Measurements from ENCODE around the gene FMO2.

FMO2 gene

DNA sequence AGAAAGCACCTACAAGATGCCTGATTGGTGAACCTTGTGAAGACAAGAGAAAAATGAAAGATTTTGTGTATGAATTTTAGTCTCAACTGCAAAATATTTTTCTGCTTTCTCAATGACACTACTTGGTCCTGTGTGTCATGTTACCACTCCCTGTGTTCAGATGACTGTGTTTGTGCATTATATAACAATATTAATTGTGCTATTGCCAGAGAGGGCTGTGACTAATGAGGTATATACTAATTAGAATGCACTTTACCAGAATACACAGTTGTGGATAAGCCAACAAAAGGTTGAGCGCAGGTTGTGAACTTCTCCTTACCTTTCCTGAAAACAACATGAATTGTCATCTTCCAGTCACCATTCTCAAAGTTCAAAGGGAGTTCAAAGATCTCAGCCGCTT is 17.3 kb upstream of the FMO2 start:
- no peaks in the 10 kb centered on the region for H3F3A ChIP-seq (ENCODE audit: insufficient read depth, low read length)
- no peak overlapping the region for H2AFZ ChIP-seq (ENCODE audit: low read length)
- H3K9me2 ChIP-seq (replicated peaks; ENCODE audit: insufficient read depth, low read length): no peaks in the 10 kb centered on the region
- H3K4me2 ChIP-seq (ENCODE audit: low read depth, low read length): no peak overlapping the region
- no peaks in the 10 kb centered on the region for H3K36me3 ChIP-seq (replicated peaks; ENCODE audit: insufficient read depth, low read length)
- TF ChIP-seq EZH2 (optimal IDR thresholded peaks at IDR 0.05; ENCODE audit: low read depth, low read length) (no peak), EZH2phosphoT487 (IDR thresholded peaks at IDR 0.05; ENCODE audit: low read length) (no peak)
- TF ChIP-seq, protein P1, sequence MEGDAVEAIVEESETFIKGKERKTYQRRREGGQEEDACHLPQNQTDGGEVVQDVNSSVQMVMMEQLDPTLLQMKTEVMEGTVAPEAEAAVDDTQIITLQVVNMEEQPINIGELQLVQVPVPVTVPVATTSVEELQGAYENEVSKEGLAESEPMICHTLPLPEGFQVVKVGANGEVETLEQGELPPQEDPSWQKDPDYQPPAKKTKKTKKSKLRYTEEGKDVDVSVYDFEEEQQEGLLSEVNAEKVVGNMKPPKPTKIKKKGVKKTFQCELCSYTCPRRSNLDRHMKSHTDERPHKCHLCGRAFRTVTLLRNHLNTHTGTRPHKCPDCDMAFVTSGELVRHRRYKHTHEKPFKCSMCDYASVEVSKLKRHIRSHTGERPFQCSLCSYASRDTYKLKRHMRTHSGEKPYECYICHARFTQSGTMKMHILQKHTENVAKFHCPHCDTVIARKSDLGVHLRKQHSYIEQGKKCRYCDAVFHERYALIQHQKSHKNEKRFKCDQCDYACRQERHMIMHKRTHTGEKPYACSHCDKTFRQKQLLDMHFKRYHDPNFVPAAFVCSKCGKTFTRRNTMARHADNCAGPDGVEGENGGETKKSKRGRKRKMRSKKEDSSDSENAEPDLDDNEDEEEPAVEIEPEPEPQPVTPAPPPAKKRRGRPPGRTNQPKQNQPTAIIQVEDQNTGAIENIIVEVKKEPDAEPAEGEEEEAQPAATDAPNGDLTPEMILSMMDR (IDR thresholded peaks at IDR 0.05; ENCODE audit: low read length): no peak
- no peaks in the 10 kb centered on the region for H3K9me3 ChIP-seq (replicated peaks; ENCODE audit: insufficient read depth, low read length)
- DNase-seq: no peak
- no peaks in the 10 kb centered on the region for H3K79me2 ChIP-seq (ENCODE audit: low read length)
- no peaks in the 10 kb centered on the region for H3K4me1 ChIP-seq (ENCODE audit: low read length)
- H3K27me3 ChIP-seq (replicated peaks; ENCODE audit: insufficient read depth, low read length): no peaks in the 10 kb centered on the region
- H3K27ac ChIP-seq (ENCODE audit: low read length): no peak overlapping the region
- no peaks in the 10 kb centered on the region for H4K20me1 ChIP-seq (ENCODE audit: insufficient read depth, low read length)
- no peak overlapping the region for H3K4me3 ChIP-seq (ENCODE audit: low read length)
- no peak overlapping the region for H3K9ac ChIP-seq (ENCODE audit: low read length)

DNA sequence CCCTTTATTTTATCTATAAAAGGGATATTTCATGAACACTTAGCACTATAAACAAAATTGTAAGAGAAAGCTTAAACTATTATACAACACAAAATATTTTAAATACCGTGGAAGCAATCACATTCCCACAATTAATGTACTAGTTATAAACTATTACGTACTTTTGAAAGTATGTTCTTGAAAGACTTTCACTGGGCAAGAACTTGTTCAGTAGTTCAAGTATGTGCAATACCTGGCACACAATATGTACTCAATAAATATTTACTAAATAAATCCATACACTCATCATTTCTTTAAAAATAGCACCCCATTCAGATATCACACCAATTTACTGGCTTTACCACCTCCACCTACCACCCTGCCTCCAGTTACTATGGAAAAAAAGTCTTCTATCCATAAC is 12.6 kb upstream of the FMO2 start:
- H2AFZ ChIP-seq (ENCODE audit: low read length): no peak overlapping the region
- no peak overlapping the region for H3K27ac ChIP-seq (ENCODE audit: low read length)
- no peak overlapping the region; the same call in 1 of the 2 replicates for H3K4me2 ChIP-seq (ENCODE audit: low read depth, low read length)
- no peaks in the 10 kb centered on the region for H3K36me3 ChIP-seq (replicated peaks; ENCODE audit: insufficient read depth, low read length)
- H3K4me1 ChIP-seq (ENCODE audit: low read length): peaks cover 7% of the 10 kb centered on the region; the same call in 1 of the 2 replicates
- no peak overlapping the region for H3K4me3 ChIP-seq (ENCODE audit: low read length)
- H3K79me2 ChIP-seq (ENCODE audit: low read length): no peaks in the 10 kb centered on the region
- DNase-seq: no peak
- no peaks in the 10 kb centered on the region for H3K9me3 ChIP-seq (replicated peaks; ENCODE audit: insufficient read depth, low read length)
- no peaks in the 10 kb centered on the region for H4K20me1 ChIP-seq (ENCODE audit: insufficient read depth, low read length)
- H3K9ac ChIP-seq (ENCODE audit: low read length): no peak overlapping the region
- H3K9me2 ChIP-seq (replicated peaks; ENCODE audit: insufficient read depth, low read length): no peaks in the 10 kb centered on the region
- H3K27me3 ChIP-seq (replicated peaks; ENCODE audit: insufficient read depth, low read length): no peaks in the 10 kb centered on the region
- TF ChIP-seq, protein P1 (IDR thresholded peaks at IDR 0.05; ENCODE audit: low read length): no peak
- TF ChIP-seq EZH2 (optimal IDR thresholded peaks at IDR 0.05; ENCODE audit: low read depth, low read length) (no peak), EZH2phosphoT487 (IDR thresholded peaks at IDR 0.05; ENCODE audit: low read length) (no peak)
- no peaks in the 10 kb centered on the region for H3F3A ChIP-seq (ENCODE audit: insufficient read depth, low read length)

DNA sequence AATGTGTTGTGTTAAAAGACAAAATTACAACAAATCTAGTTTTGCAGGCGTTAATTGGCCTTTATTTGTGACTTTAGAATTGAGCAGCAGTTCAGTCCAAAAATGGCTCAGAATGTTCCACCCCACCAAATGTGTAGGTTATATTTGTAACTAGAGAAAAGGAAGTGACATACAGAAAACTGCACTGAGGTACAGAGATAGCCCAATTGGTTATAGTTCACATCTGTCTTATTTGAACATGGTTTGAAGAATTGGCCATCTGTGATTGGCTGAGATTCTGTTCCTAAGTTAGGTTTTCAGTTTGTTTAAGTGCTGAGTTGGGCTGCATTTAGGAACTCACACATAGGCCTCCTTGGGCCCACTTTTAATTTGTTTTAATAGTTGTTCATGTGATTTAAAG is 12.0 kb upstream of the FMO2 start:
- no peaks in the 10 kb centered on the region for H3F3A ChIP-seq (ENCODE audit: insufficient read depth, low read length)
- no peaks in the 10 kb centered on the region for H3K27me3 ChIP-seq (replicated peaks; ENCODE audit: insufficient read depth, low read length)
- peak overlapping the region; percentile 7; the same call in 1 of the 2 replicates for H2AFZ ChIP-seq (ENCODE audit: low read length)
- no peaks in the 10 kb centered on the region for H3K79me2 ChIP-seq (ENCODE audit: low read length)
- H3K9me2 ChIP-seq (replicated peaks; ENCODE audit: insufficient read depth, low read length): no peaks in the 10 kb centered on the region
- no peak overlapping the region for H3K9ac ChIP-seq (ENCODE audit: low read length)
- no peak overlapping the region for H3K27ac ChIP-seq (ENCODE audit: low read length)
- peak overlapping the region; percentile 7; the same call in 1 of the 2 replicates for H3K4me2 ChIP-seq (ENCODE audit: low read depth, low read length)
- H3K4me1 ChIP-seq (ENCODE audit: low read length): peaks cover 7% of the 10 kb centered on the region; the same call in 1 of the 2 replicates
- H3K36me3 ChIP-seq (replicated peaks; ENCODE audit: insufficient read depth, low read length): no peaks in the 10 kb centered on the region
- H4K20me1 ChIP-seq (ENCODE audit: insufficient read depth, low read length): no peaks in the 10 kb centered on the region
- DNase-seq: peak; percentile 64
- TF ChIP-seq, protein P1 (IDR thresholded peaks at IDR 0.05; ENCODE audit: low read length): no peak
- TF ChIP-seq EZH2phosphoT487 (IDR thresholded peaks at IDR 0.05; ENCODE audit: low read length) (no peak), EZH2 (optimal IDR thresholded peaks at IDR 0.05; ENCODE audit: low read depth, low read length) (no peak)
- H3K4me3 ChIP-seq (ENCODE audit: low read length): no peak overlapping the region
- H3K9me3 ChIP-seq (replicated peaks; ENCODE audit: insufficient read depth, low read length): no peaks in the 10 kb centered on the region
